Natural killer cell treated with Interleukin-12 subunit alpha and Interleukin-12 subunit beta and Interleukin-15 and Interleukin-18, amount 100 ng/mL, for 72 hours (primary cell): Measurements from ENCODE around the gene CRB3. TPM values are rescaled to one million over a fixed set of nuclear protein-coding genes. Genes with fewer than 3 reads are reported as not detected.
"Not testable (repeated sequence)": the region's sequence is repeated elsewhere in the genome, so short reads cannot be mapped to it uniquely, and the experiment has no call there.

Experiments used
- ATAC-seq, 2 donors: fragments of 150-1000 bp; cut with Tn5 transposase in 1 of 2; sonication (Bioruptor Pico), chemical (Tn5 transposase) in 1 of 2; 2 replicates each; pipeline ENCODE4 v1.10.0; 2021
- DNase-seq: peaks from one replicate; pipeline ENCODE4 v3.0.0; 2022; ENCODE audit warnings: low spot score
- H3K27ac Mint-ChIP-seq, 2 donors: 1 replicate in 1 of 2; 2 replicates in 1 of 2; pipeline ENCODE4 v1.8.0; 2022; ENCODE audit warnings: mixed read lengths in 2 of 2, mild to moderate bottlenecking in 1 of 2, moderate library complexity in 1 of 2
- H3K27me3 Mint-ChIP-seq, 2 donors: 1 replicate in 1 of 2; 2 replicates in 1 of 2; pipeline ENCODE4 v1.8.0; 2022; ENCODE audit warnings: mixed read lengths in 2 of 2
- H3K36me3 Mint-ChIP-seq: one replicate; pipeline ENCODE4 v1.8.0; 2022; ENCODE audit warnings: mixed read lengths
- H3K4me1 Mint-ChIP-seq, 2 donors: 1 replicate in 1 of 2; 2 replicates in 1 of 2; pipeline ENCODE4 v1.8.0; 2022; ENCODE audit warnings: low read depth in 2 of 2, mixed read lengths in 2 of 2, mild to moderate bottlenecking in 1 of 2
- H3K4me3 Mint-ChIP-seq: one replicate; pipeline ENCODE4 v1.8.0; 2022; ENCODE audit warnings: mixed read lengths
- H3K9me3 Mint-ChIP-seq: 2 replicates; pipeline ENCODE4 v1.8.0; 2022; ENCODE audit warnings: mixed read lengths
- total RNA-seq, 2 donors: library from RNA; stranded (reverse); gene quantifications; one replicate each; pipeline ENCODE4 v1.2.3, GENCODE V29; 2022

The CRB3 gene
- total RNA-seq, 2 donors from 2014 or later: not detected

GRCh38 chr19:6425732-6426620 lies 38.1 kb upstream of the CRB3 start:
- H3K36me3 Mint-ChIP-seq: no peaks in the 10 kb centered on the region
- peak overlapping the region; percentile 69 for H3K4me3 Mint-ChIP-seq
- H3K27ac Mint-ChIP-seq: peak overlapping the region; percentile 55 to 67
- H3K9me3 Mint-ChIP-seq: no peaks in the 10 kb centered on the region
- ATAC-seq: no peak
- DNase-seq: no peak
- peaks cover 27 to 30% of the 10 kb centered on the region in 2 donors for H3K4me1 Mint-ChIP-seq
- H3K27me3 Mint-ChIP-seq: no peaks in the 10 kb centered on the region

- H3K4me3 Mint-ChIP-seq: no peak overlapping the region
- DNase-seq: no peak
- no peaks in the 10 kb centered on the region for H3K9me3 Mint-ChIP-seq
Observed at GRCh38 chr19:6427131-6427530, 36.9 kb upstream of the CRB3 start.

GRCh38 chr19:6428692-6429418 lies 35.2 kb upstream of the CRB3 start:
- not testable (repeated sequence) for H3K9me3 Mint-ChIP-seq, H3K36me3 Mint-ChIP-seq, ATAC-seq, DNase-seq, H3K27ac Mint-ChIP-seq, H3K27me3 Mint-ChIP-seq, H3K4me3 Mint-ChIP-seq
- peaks cover 10 to 11% of the 10 kb centered on the region in 2 donors for H3K4me1 Mint-ChIP-seq

More at GRCh38 chr19:6427131-6427530, 36.9 kb upstream of the CRB3 start:
- ATAC-seq: no peak
- Mint-ChIP-seq H3K36me3 (no peaks in the 10 kb centered on the region), H3K4me1 (peaks cover 26 to 28% of the 10 kb centered on the region in 2 donors), H3K27me3 (no peaks in the 10 kb centered on the region), H3K27ac (no peak overlapping the region)

GRCh38 chr19:6429419-6430221 lies 34.5 kb upstream of the CRB3 start:
- H3K27me3 Mint-ChIP-seq: no peaks in the 10 kb centered on the region
- no peaks in the 10 kb centered on the region for H3K9me3 Mint-ChIP-seq
- H3K4me1 Mint-ChIP-seq: peaks cover 9 to 11% of the 10 kb centered on the region in 2 donors
- no peak for DNase-seq
- no peaks in the 10 kb centered on the region for H3K36me3 Mint-ChIP-seq
- no peak overlapping the region for H3K27ac Mint-ChIP-seq
- H3K4me3 Mint-ChIP-seq: no peak overlapping the region
- no peak for ATAC-seq

- Mint-ChIP-seq H3K9me3 (no peaks in the 10 kb centered on the region), H3K36me3 (no peaks in the 10 kb centered on the region), H3K27ac (peak overlapping the region in 1 of 2 donors; percentile 53), H3K27me3 (no peaks in the 10 kb centered on the region), H3K4me1 (peaks cover 0 to 3% of the 10 kb centered on the region in 2 donors), H3K4me3 (no peak overlapping the region)
- no peak for DNase-seq
- ATAC-seq: peak in 1 of 2 donors; percentile 29
Observed at GRCh38 chr19:6431891-6432290, 32.2 kb upstream of the CRB3 start.

- no peak for DNase-seq
- peaks cover 0 to 3% of the 10 kb centered on the region in 2 donors for H3K4me1 Mint-ChIP-seq
- no peak overlapping the region for H3K27ac Mint-ChIP-seq
- H3K9me3 Mint-ChIP-seq: no peaks in the 10 kb centered on the region
- peaks cover 0 to 2% of the 10 kb centered on the region in 2 donors for H3K27me3 Mint-ChIP-seq
- no peak for ATAC-seq
- H3K4me3 Mint-ChIP-seq: no peak overlapping the region
- H3K36me3 Mint-ChIP-seq: no peaks in the 10 kb centered on the region
Observed at GRCh38 chr19:6433165-6433564, 30.9 kb upstream of the CRB3 start.

- no peak for DNase-seq
- Mint-ChIP-seq H3K36me3 (no peaks in the 10 kb centered on the region), H3K27ac (no peak within 1 kb of the TSS), H3K4me1 (peaks cover 0 to 3% of the 10 kb centered on the region in 2 donors), H3K4me3 (no peak within 1 kb of the TSS), H3K27me3 (peaks cover 0 to 3% of the 10 kb centered on the region in 2 donors), H3K9me3 (no peaks in the 10 kb centered on the region)
- no peak for ATAC-seq
Observed at GRCh38 chr19:6433663-6434062, 30.4 kb upstream of the CRB3 start, which contains the start of gene SLC25A41. TSS of gene SLC25A41 (minus strand) at chr19:6433763. CDS start at chr19:6433693, 70 bp downstream.

GRCh38 chr19:6439743-6440142 lies 24.3 kb upstream of the CRB3 start:
- Mint-ChIP-seq H3K36me3 (no peaks in the 10 kb centered on the region), H3K27me3 (peaks cover 0 to 3% of the 10 kb centered on the region in 2 donors), H3K4me3 (no peak overlapping the region), H3K27ac (no peak overlapping the region), H3K9me3 (no peaks in the 10 kb centered on the region), H3K4me1 (no peaks in the 10 kb centered on the region)
- DNase-seq (no peak), ATAC-seq (no peak)

GRCh38 chr19:6440905-6441304 lies 23.2 kb upstream of the CRB3 start:
- Mint-ChIP-seq H3K27ac (no peak overlapping the region), H3K4me3 (no peak overlapping the region)

GRCh38 chr19:6442087-6442688 lies 21.9 kb upstream of the CRB3 start:
- Mint-ChIP-seq H3K36me3 (no peaks in the 10 kb centered on the region), H3K27ac (no peak overlapping the region), H3K4me1 (no peaks in the 10 kb centered on the region), H3K9me3 (no peaks in the 10 kb centered on the region), H3K4me3 (no peak overlapping the region), H3K27me3 (peaks cover 0 to 3% of the 10 kb centered on the region in 2 donors)
- ATAC-seq (no peak), DNase-seq (no peak)

More at GRCh38 chr19:6440905-6441304, 23.2 kb upstream of the CRB3 start:
- H3K4me1 Mint-ChIP-seq: no peaks in the 10 kb centered on the region
- no peak for DNase-seq
- ATAC-seq: no peak
- H3K36me3 Mint-ChIP-seq: no peaks in the 10 kb centered on the region
- peaks cover 0 to 3% of the 10 kb centered on the region in 2 donors for H3K27me3 Mint-ChIP-seq
- H3K9me3 Mint-ChIP-seq: no peaks in the 10 kb centered on the region

- no peaks in the 10 kb centered on the region for H3K4me1 Mint-ChIP-seq
- no peak overlapping the region for H3K4me3 Mint-ChIP-seq
- no peaks in the 10 kb centered on the region for H3K9me3 Mint-ChIP-seq
- no peaks in the 10 kb centered on the region for H3K36me3 Mint-ChIP-seq
- no peak for ATAC-seq
- DNase-seq: no peak
- no peak overlapping the region for H3K27ac Mint-ChIP-seq
- no peaks in the 10 kb centered on the region for H3K27me3 Mint-ChIP-seq
Observed at GRCh38 chr19:6443986-6444385, 20.1 kb upstream of the CRB3 start.

GRCh38 chr19:6446452-6446851 lies 17.6 kb upstream of the CRB3 start:
- no peak for ATAC-seq
- no peaks in the 10 kb centered on the region for H3K4me1 Mint-ChIP-seq
- no peaks in the 10 kb centered on the region for H3K36me3 Mint-ChIP-seq
- no peaks in the 10 kb centered on the region for H3K27me3 Mint-ChIP-seq
- H3K27ac Mint-ChIP-seq: no peak overlapping the region
- H3K9me3 Mint-ChIP-seq: no peaks in the 10 kb centered on the region
- no peak for DNase-seq
- H3K4me3 Mint-ChIP-seq: no peak overlapping the region

GRCh38 chr19:6448045-6448444 lies 16.0 kb upstream of the CRB3 start:
- H3K9me3 Mint-ChIP-seq: no peaks in the 10 kb centered on the region
- H3K27ac Mint-ChIP-seq: no peak overlapping the region
- DNase-seq (no peak), ATAC-seq (no peak)
- no peaks in the 10 kb centered on the region for H3K4me1 Mint-ChIP-seq
- H3K36me3 Mint-ChIP-seq: no peaks in the 10 kb centered on the region
- H3K4me3 Mint-ChIP-seq: no peak overlapping the region
- no peaks in the 10 kb centered on the region for H3K27me3 Mint-ChIP-seq
